HepG2 (cell line): ENCODE results near the gene FAM110D. TPM values are rescaled to one million over a fixed set of nuclear protein-coding genes. Genes with fewer than 3 reads are reported as not detected.

ENCODE experiments used
- CERS6 ChIP-seq: sonication (generic); formaldehyde crosslinking; IDR thresholded peaks from 2 replicates; pipeline ENCODE4 v1.5.0; 2020; ENCODE audit warnings: missing genetic modification reagents
- HDAC1 ChIP-seq: sonication (generic); formaldehyde crosslinking; IDR thresholded peaks from 2 replicates; pipeline ENCODE4 v1.5.1; 2020; ENCODE audit warnings: mild to moderate bottlenecking, missing genetic modification reagents
- HNF4A ChIP-seq: sonication (generic); formaldehyde crosslinking; IDR thresholded peaks from 2 replicates; pipeline ENCODE4 v1.4.0; 2020; ENCODE audit warnings: missing genetic modification reagents
- MAFF ChIP-seq: IDR thresholded peaks from 2 replicates; pipeline ENCODE4 v1.6.1; 2011; ENCODE audit warnings: low read depth, low read length, improper control_type of control experiment
- RFXAP ChIP-seq: sonication (generic); formaldehyde crosslinking; IDR thresholded peaks from 2 replicates; pipeline ENCODE4 v1.4.0; 2020; ENCODE audit warnings: missing genetic modification reagents, borderline replicate concordance
- RXRA ChIP-seq: sonication (generic); formaldehyde crosslinking; IDR thresholded peaks from 2 replicates; pipeline ENCODE4 v1.5.1; 2020; ENCODE audit warnings: missing genetic modification reagents
- SATB2 ChIP-seq: sonication (generic); formaldehyde crosslinking; IDR thresholded peaks from 2 replicates; pipeline ENCODE4 v1.5.0; 2020; ENCODE audit warnings: missing genetic modification reagents
- THAP9 ChIP-seq: sonication (generic); formaldehyde crosslinking; IDR thresholded peaks from 2 replicates; pipeline ENCODE4; 2020; ENCODE audit warnings: missing genetic modification reagents, mild to moderate bottlenecking, borderline replicate concordance
- USF2 ChIP-seq, 2 experiments: sonication (generic) in 1 of 2; formaldehyde crosslinking in 1 of 2; IDR thresholded peaks; 2 replicates each; pipeline versions ENCODE4 v1.5.1 to v1.6.1; 2011 to 2020; ENCODE audit warnings: borderline replicate concordance in 1 of 2, low read depth in 1 of 2, low read length in 1 of 2, mild to moderate bottlenecking in 1 of 2, missing genetic modification reagents in 1 of 2, moderate library complexity in 1 of 2
- ZBTB4 ChIP-seq: sonication (generic); formaldehyde crosslinking; IDR thresholded peaks from 2 replicates; pipeline ENCODE4 v1.4.0; 2020; ENCODE audit warnings: missing genetic modification reagents, mild to moderate bottlenecking, borderline replicate concordance
- ZFYVE20 ChIP-seq: sonication (generic); formaldehyde crosslinking; IDR thresholded peaks from 2 replicates; pipeline ENCODE4 v1.8.0; 2023; ENCODE audit warnings: low read depth, mild to moderate bottlenecking, moderate library complexity, missing genetic modification reagents, borderline replicate concordance
- ZNF160 ChIP-seq: sonication (generic); formaldehyde crosslinking; IDR thresholded peaks from 2 replicates; pipeline ENCODE4 v1.8.0; 2022; ENCODE audit warnings: mild to moderate bottlenecking, inconsistent platforms, missing genetic modification reagents
- ZSCAN20 ChIP-seq: sonication (generic); formaldehyde crosslinking; IDR thresholded peaks from 2 replicates; pipeline ENCODE4 v1.4.0; 2020; ENCODE audit warnings: missing genetic modification reagents, mild to moderate bottlenecking, borderline replicate concordance
- polyA plus RNA-seq, 8 experiments: library from polyadenylated mRNA; depleted of rRNA in 3 of 8; stranded (reverse) in 7 of 8; unstranded in 1 of 8; fragments of >200 nt; fragmentation: Illumina TruSeq in 4 of 8; extraction: Trizol in 4 of 8; gene quantifications; 2 replicates each; pipeline versions ENCODE4 v1.2.1 to v1.2.3, GENCODE V29; 2011 to 2016; ENCODE audit warnings: low read depth in 4 of 8, missing spikeins in 1 of 8, mixed read lengths in 1 of 8; ENCODE audit not compliant: insufficient read depth in 1 of 8
- total RNA-seq, 5 experiments: library from RNA; depleted of rRNA; stranded (reverse); fragments of >200 nt; fragmentation: Illumina TruSeq; extraction: Trizol; gene quantifications; 2 replicates each; pipeline ENCODE4 v1.2.3, GENCODE V29; 2016; ENCODE audit warnings: low read depth in 1 of 5

FAM110D gene
- total and polyA plus RNA-seq, 2 of the 13 experiments (the other 11 are each of a cell fraction or from before 2014, with no cell fraction given): not detected

- no peak for TF ChIP-seq ZBTB4
- no peak for TF ChIP-seq CERS6 (CRISPR knock-in tag)
- TF ChIP-seq HNF4A (CRISPR knock-in tag): no peak
- TF ChIP-seq ZSCAN20 (CRISPR knock-in tag): no peak; the same call in 1 of the 2 replicates
- 0 out of 2 replicates have a peak, but pooled peaks have one; percentile 21 for TF ChIP-seq HDAC1
- TF ChIP-seq THAP9 (CRISPR knock-in tag): no peak
- TF ChIP-seq RFXAP (CRISPR knock-in tag): no peak
- no peak for TF ChIP-seq SATB2 (CRISPR knock-in tag)
- no peak for TF ChIP-seq USF2 (IDR thresholded peaks at IDR 0.05; ENCODE audit: low read depth, low read length)
- TF ChIP-seq USF2 (CRISPR knock-in tag; IDR thresholded peaks at IDR 0.05; ENCODE audit: borderline replicate concordance): no peak; the same call in 1 of the 2 replicates
- TF ChIP-seq MAFF: no peak
- TF ChIP-seq ZNF160: no peak
- TF ChIP-seq ZFYVE20 (CRISPR knock-in tag): 0 out of 2 replicates have a peak, but pooled peaks have one; percentile 52
- TF ChIP-seq RXRA (CRISPR knock-in tag): peak; percentile 43; the same call in 1 of the 2 replicates
These were observed 47.9 kb upstream of the FAM110D start (continued) for GRCh38 chr1:26110731-26111529.
